Cortex of kidney (tissue), 1 donor: ENCODE measurements around the gene TLE6.
A peak's percentile ranks its signal among the peaks of the same experiment; 100 is the strongest.
"Not testable (repeated sequence)": the region's sequence is repeated elsewhere in the genome, so short reads cannot be mapped to it uniquely, and the experiment has no call there.

ENCODE experiments used
- DNase-seq: peaks from one replicate; lab custom pipeline; 2025; lab: John Stamatoyannopoulos, UW

TLE6 gene

DNA sequence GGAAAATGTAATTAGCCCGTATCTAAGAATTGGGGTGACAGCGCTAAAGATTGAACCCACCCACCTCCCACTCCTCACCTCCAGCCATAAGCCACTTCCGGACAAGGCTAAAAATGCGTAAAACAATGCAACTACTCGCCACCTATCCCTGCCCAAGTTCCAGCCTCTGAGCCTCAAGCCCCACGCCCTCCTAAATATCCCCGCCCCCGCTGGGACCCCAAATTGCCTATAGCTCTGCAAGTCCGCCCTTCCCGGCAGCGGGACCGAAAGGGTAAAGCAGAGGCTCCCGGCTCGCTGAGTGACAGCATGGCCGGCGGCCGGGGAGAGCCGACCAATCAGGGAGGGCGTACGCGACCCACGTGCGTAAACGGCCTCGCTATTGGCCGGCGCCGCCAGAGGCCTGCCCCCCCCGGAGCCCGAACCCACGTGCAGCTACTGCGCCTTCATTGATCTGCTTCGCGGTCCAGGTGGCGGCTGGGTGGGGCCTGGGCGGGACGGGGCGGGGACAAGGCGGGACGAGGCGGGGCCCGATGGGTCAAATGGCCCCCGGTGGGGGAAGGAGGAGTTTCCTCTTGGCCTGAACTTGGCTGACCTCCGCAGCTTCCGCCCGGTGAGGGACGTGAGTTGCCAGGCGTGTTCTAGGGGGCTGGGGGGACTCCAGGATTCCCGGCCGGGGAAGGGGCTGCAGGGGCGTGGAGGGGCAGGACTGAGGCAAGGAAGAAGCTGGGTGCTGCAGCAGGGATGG is at the start of gene TLE6:
Gene TLE6, plus strand, starts transcription at position 564 of the 745 bp plus-strand sequence. CDS start 670 bp downstream, outside the sequence.
- DNase-seq: peak; percentile 66

- DNase-seq: no peak
Observed at GRCh38 chr19:2933490-2933910, 43.9 kb upstream of the TLE6 start.

DNA sequence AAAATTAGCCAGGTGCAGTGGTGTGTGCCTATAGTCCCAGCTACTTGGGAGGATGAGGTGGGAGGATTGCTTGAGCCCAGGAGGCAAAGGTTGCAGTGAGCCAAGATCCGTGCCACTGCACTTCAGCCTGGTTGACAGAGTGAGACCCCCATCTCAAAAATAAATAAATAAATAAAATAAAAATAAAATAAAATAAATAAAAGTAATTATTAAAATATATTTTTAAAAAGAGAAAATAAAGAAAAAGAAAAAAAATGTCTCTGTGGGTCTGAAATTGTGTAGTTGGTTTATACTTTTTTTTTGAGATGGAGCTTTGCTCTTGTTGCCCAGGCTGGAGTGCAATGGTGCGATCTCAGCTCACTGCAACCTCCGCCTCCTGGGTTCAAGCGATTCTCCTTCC is 41.5 kb upstream of the TLE6 start:
- not testable (repeated sequence) for DNase-seq

- no peak for DNase-seq
Observed at GRCh38 chr19:2942928-2943640, 34.3 kb upstream of the TLE6 start.

GRCh38 chr19:2944403-2944774 is 33.0 kb upstream of the TLE6 start:
- DNase-seq: no peak

GRCh38 chr19:2944775-2945574 is 32.4 kb upstream of the TLE6 start, which contains the start of gene ZNF77:
Gene ZNF77, minus strand, starts transcription at chr19:2944971. Its CDS starts 131 bp downstream, at chr19:2944840.
- peak; percentile 66 for DNase-seq

- no peak for DNase-seq
Observed at GRCh38 chr19:2945575-2946184, 31.7 kb upstream of the TLE6 start.

DNA sequence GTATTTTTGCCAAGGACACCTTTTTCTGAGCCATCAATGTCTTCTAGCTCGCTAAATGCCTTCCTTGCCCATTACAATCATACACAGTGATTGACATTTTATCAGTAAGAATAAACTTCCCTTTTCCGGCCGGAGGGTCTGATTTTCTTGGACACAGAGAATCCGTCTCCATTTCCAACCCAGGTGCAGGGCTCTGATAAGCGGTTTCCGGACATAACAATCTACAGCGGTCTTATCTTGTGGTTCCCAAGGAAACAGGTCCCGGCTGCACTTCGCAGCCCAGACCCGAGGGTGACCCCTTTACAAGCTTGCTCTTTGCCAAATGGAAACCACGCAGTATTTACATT is 27.5 kb upstream of the TLE6 start:
- no peak for DNase-seq

GRCh38 chr19:2950286-2951124 is 26.9 kb upstream of the TLE6 start:
- DNase-seq: peak; percentile 83

DNA sequence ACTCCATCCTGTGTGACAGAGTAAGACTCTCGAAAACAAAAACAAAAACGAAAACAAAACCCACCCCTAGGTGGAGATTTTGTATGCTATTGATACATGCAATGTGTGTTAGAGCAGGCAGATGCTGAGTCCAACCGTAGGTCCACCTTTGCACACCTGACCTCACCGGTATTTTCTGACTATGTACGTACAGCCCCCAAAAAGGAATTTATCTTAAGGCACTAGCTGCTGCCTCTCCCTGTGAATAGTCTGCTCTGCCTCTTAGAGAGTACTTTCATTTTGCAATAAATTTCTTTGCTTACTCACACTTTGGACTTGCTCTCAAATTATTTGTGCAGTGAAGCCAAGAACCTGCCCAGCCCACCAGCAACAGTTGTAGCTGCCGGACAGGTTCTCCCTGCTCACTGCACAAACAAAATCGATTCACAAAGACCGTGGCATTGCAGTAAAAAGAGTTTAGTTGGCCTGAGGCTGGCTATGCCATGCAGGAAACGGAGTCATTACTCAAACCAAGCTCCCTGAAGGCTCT is 24.3 kb upstream of the TLE6 start:
- DNase-seq: no peak

DNA sequence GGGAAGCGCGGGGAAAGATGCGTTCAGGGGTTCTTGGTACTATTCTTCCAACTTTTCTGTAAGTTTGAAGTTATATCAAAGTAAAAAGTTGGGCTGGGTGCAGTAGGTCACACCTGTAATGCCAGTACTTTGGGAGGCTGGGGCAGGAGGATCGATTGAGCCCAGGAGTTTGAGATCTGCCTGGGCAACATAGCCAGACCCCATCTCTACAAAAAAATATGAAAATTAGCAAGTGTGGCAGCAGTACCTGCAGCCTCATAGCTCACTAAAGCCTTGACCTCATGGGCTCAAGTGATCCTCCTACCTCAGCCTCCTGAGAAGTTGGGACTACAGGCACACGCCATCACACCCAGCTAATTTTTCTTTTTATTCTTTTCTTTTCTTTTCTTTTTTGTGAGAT is 20.2 kb upstream of the TLE6 start:
- no peak for DNase-seq

GRCh38 chr19:2960120-2960519 is 17.2 kb upstream of the TLE6 start:
- no peak for DNase-seq

DNA sequence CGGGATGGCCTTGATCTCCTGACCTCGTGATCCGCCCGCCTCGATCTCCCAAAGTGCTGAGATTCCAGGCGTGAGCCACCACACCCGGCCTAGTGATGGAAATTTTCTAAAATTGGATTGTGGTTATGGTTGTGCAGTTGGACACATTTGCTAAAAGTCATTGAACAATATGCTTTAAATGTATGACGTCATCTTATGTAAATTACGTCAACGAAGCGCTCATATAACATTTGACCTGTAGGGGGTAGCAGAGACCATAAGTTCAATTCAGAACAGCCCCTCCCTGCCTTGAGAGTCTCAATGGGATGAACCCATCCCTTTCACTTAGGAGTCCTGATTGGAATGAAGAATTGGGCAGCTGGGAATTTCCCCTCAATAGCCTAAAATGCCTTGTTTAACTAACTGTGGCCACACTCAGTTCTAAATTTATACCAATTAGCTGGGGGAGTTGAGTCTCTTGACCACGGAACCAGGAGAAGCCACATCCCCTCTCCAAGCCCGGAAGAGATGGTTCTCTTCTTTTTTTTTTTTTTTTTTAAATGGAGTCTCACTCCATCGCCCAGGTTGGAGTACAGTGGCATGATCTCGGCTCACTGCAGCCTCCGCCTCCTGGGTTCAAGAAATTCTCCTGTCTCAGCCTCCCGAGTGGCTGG is 15.2 kb upstream of the TLE6 start:
- no peak for DNase-seq

DNA sequence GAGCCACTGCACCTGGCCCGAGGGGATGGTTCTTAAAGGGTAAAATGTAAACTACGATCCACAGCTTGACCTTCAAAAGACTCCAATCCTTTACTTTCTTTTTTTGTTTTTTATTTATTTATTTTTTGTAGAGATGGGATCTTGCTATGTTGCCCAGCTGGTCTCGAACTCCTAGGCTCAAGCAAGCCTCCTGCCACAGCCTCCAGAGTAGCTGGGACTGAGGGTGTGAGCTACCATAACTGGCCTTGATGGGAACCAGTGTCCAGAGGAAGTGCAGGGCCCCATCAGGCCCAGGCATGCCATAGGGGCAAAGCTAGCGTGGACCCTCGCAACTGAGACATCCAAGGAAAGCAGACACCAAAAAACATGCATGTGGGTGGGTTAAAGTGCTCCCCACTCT is 14.2 kb upstream of the TLE6 start:
- DNase-seq: no peak

DNA sequence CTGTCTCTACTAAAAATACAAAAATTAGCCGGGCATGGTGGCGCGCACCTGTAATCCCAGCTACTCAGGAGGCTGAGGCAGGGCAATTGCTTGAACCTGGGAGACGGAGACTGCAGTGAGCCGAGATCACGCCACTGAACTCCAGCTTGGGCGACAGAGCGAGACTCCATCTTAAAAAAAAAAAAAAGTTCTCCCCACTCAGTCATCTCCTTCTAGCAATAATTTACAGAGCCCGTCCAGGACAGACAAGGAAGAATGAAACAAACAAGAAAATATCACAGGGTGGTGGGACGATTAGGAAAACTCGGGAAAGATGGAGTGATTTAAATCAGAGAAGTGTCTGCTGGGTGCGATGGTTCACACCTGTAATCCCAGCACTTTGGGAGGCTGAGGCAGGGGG is 13.7 kb upstream of the TLE6 start:
- not testable (repeated sequence) for DNase-seq

GRCh38 chr19:2964874-2965273 is 12.5 kb upstream of the TLE6 start:
- no peak for DNase-seq

GRCh38 chr19:2967972-2968371 is 9.4 kb upstream of the TLE6 start:
- no peak for DNase-seq

DNA sequence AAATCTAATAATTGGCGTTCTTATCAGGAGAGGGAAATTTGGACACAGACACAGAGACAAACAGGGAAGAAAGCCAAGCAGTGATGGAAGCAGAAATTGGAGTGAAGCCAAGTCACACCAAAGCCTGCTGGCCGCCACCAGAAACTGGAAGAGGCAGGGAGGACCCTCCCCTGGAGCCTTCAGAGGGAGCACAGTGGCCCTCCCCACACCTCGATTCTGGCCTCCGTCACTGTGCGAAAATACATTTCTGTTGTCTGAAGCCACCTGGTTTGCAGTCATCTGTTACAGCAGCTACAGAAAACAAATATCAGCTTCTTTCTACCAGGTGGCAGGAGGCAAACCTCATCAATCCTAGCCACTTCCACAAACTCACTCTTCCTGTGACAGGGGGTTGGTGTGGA is 8.3 kb upstream of the TLE6 start:
- DNase-seq: no peak

GRCh38 chr19:2970201-2970835 is 7.0 kb upstream of the TLE6 start:
- no peak for DNase-seq

DNA sequence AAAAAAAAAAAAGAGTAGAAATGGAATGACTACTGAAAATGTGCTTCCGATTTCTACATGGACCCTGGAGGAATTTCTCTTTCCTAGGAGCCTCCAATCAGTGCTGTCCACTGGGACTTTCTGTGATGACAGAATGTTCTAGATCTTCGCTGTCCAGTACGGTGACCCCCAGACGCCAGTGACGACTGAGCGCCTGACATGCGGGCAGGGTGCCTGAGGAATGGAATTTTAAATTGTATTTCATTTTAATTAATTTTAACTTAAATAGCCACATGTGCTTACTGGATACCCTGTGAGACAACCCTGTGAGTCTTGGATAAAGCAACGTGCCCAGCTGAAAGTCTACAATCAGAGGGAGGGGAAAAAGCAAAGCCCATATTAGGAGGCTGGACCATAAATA is 4.1 kb upstream of the TLE6 start:
- DNase-seq: no peak
